Suppressor macrophage treated with lipopolysaccharide for 1 hour (primary cell): Measurements from ENCODE around the gene PHEX.

Experiments
- DNase-seq, 3 donors: peaks; one replicate each; pipeline ENCODE4 v3.0.0-alpha.2; 2020 to 2022

PHEX gene

GRCh38 chrX:22109442-22109841, 77.3 kb downstream of the PHEX start:
- DNase-seq, result no peak

- DNase-seq, result no peak
Observed at GRCh38 chrX:22110729-22111494, 78.8 kb downstream of the PHEX start.

GRCh38 chrX:22116605-22117546, 84.8 kb downstream of the PHEX start:
- no peak for DNase-seq

GRCh38 chrX:22117633-22118032, 85.5 kb downstream of the PHEX start:
- no peak for DNase-seq

- no peak for DNase-seq
Observed at GRCh38 chrX:22118161-22118830, 86.2 kb downstream of the PHEX start.

- no peak for DNase-seq
Observed at GRCh38 chrX:22121161-22121560, 89.0 kb downstream of the PHEX start.

GRCh38 chrX:22122510-22122909, 90.4 kb downstream of the PHEX start:
- DNase-seq, result no peak

- no peak for DNase-seq
Observed at GRCh38 chrX:22124098-22124497, 92.0 kb downstream of the PHEX start.

GRCh38 chrX:22125481-22125880, 93.4 kb downstream of the PHEX start:
- DNase-seq, result no peak

- DNase-seq, result no peak
Observed at GRCh38 chrX:22126327-22126726, 94.2 kb downstream of the PHEX start.

GRCh38 chrX:22128961-22129360, 96.8 kb downstream of the PHEX start:
- no peak for DNase-seq

- no peak for DNase-seq
Observed at GRCh38 chrX:22134681-22135080, 102.6 kb downstream of the PHEX start.

- DNase-seq, result no peak
Observed at GRCh38 chrX:22135171-22135711, 103.1 kb downstream of the PHEX start.

GRCh38 chrX:22135994-22136684, 104.0 kb downstream of the PHEX start:
- peak; percentile 30 to 50 (median 36) for DNase-seq

- DNase-seq, result no peak
Observed at GRCh38 chrX:22136711-22137110, 104.6 kb downstream of the PHEX start.

- DNase-seq, result no peak
Observed at GRCh38 chrX:22139822-22140221, 107.7 kb downstream of the PHEX start.

- no peak for DNase-seq
Observed at GRCh38 chrX:22141047-22141730, 109.1 kb downstream of the PHEX start.

- no peak for DNase-seq
Observed at GRCh38 chrX:22147214-22147613, 115.1 kb downstream of the PHEX start.

- no peak for DNase-seq
Observed at GRCh38 chrX:22147942-22148341, 115.8 kb downstream of the PHEX start.

GRCh38 chrX:22148565-22148964, 116.4 kb downstream of the PHEX start:
- no peak for DNase-seq

GRCh38 chrX:22150371-22150770, 118.2 kb downstream of the PHEX start:
- no peak for DNase-seq

- no peak for DNase-seq
Observed at GRCh38 chrX:22155126-22155525, 123.0 kb downstream of the PHEX start.
